DMS53 (cell line): ENCODE results near the gene DCAF17.
A peak's percentile ranks its signal among the peaks of the same experiment; 100 is the strongest.

ENCODE experiments used
- DNase-seq: peaks from one replicate; lab custom pipeline; 2025; lab: John Stamatoyannopoulos, UW

The DCAF17 gene

GRCh38 chr2:171434013-171434989, at the start of gene DCAF17:
TSS of gene DCAF17 (plus strand) at chr2:171434226. CDS start at chr2:171434578, 352 bp downstream.
- peak; percentile 99 for DNase-seq

- no peak for DNase-seq
Measured at GRCh38 chr2:171386627-171387026, 47.4 kb upstream of the DCAF17 start.

GRCh38 chr2:171387052-171387451, 47.0 kb upstream of the DCAF17 start:
- DNase-seq: no peak

- DNase-seq: peak; percentile 18
Measured at GRCh38 chr2:171389325-171389724, 44.7 kb upstream of the DCAF17 start.

GRCh38 chr2:171389780-171390179, 44.2 kb upstream of the DCAF17 start:
- DNase-seq: no peak

- DNase-seq: no peak
Measured at GRCh38 chr2:171390941-171391516, 43.0 kb upstream of the DCAF17 start.

- DNase-seq: no peak
Measured at GRCh38 chr2:171391532-171391931, 42.5 kb upstream of the DCAF17 start.

- no peak for DNase-seq
Measured at GRCh38 chr2:171393487-171393886, 40.5 kb upstream of the DCAF17 start.

GRCh38 chr2:171394164-171394740, 39.8 kb upstream of the DCAF17 start:
- DNase-seq: no peak

GRCh38 chr2:171399292-171399691, 34.7 kb upstream of the DCAF17 start:
- no peak for DNase-seq

GRCh38 chr2:171400395-171400794, 33.6 kb upstream of the DCAF17 start:
- DNase-seq: no peak

GRCh38 chr2:171401947-171402346, 32.1 kb upstream of the DCAF17 start:
- no peak for DNase-seq

GRCh38 chr2:171402906-171403580, 31.0 kb upstream of the DCAF17 start:
- DNase-seq: no peak

- peak; percentile 94 for DNase-seq
Measured at GRCh38 chr2:171404261-171404660, 29.8 kb upstream of the DCAF17 start.

GRCh38 chr2:171404719-171405118, 29.3 kb upstream of the DCAF17 start:
- DNase-seq: peak; percentile 21

GRCh38 chr2:171405546-171405945, 28.5 kb upstream of the DCAF17 start:
- DNase-seq: no peak

GRCh38 chr2:171406044-171406443, 28.0 kb upstream of the DCAF17 start:
- DNase-seq: no peak

- DNase-seq: peak; percentile 24
Measured at GRCh38 chr2:171407030-171407675, 26.9 kb upstream of the DCAF17 start.

GRCh38 chr2:171407676-171408044, 26.4 kb upstream of the DCAF17 start:
- DNase-seq: no peak

- DNase-seq: no peak
Measured at GRCh38 chr2:171409436-171409971, 24.5 kb upstream of the DCAF17 start.

GRCh38 chr2:171410101-171410500, 23.9 kb upstream of the DCAF17 start:
- DNase-seq: no peak

GRCh38 chr2:171410624-171411023, 23.4 kb upstream of the DCAF17 start:
- no peak for DNase-seq
